DND-41 (cell line): ENCODE measurements around the gene TMEM245.

ENCODE experiments used
- EZH2 ChIP-seq: IDR thresholded peaks from 3 replicates; pipeline ENCODE4 v1.6.1; 2012; ENCODE audit warnings: borderline replicate concordance, low read depth, mild to moderate bottlenecking, moderate library complexity, low read length, inconsistent platforms; ENCODE audit not compliant: severe bottlenecking
- TF ChIP-seq, protein P1 (sequence below): IDR thresholded peaks from 2 replicates; pipeline ENCODE4 v1.5.1; 2012; ENCODE audit warnings: borderline replicate concordance, low read length, moderate library complexity, mild to moderate bottlenecking; ENCODE audit not compliant: poor library complexity, severe bottlenecking; ENCODE audit errors: extremely low read depth

DNA sequence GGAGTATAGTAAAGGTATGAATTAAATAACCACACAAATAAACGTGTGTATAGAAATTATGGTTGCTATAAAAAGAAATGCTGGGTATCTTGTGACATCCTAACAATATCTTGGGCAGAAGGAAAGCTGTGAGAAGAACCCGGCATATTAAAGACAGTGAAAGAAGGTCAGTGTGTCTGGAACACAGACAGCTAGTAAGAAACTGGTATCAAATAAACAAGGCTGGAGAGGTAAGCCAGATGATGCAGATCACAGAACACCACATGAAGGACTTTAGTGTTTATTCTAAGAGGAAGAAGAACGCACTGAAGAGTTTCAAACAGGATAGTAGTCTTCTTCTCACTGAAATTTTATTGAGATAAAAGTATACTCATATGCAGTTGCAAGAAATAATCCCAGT, 24.4 kb downstream of the TMEM245 start:
- TF ChIP-seq, protein P1, sequence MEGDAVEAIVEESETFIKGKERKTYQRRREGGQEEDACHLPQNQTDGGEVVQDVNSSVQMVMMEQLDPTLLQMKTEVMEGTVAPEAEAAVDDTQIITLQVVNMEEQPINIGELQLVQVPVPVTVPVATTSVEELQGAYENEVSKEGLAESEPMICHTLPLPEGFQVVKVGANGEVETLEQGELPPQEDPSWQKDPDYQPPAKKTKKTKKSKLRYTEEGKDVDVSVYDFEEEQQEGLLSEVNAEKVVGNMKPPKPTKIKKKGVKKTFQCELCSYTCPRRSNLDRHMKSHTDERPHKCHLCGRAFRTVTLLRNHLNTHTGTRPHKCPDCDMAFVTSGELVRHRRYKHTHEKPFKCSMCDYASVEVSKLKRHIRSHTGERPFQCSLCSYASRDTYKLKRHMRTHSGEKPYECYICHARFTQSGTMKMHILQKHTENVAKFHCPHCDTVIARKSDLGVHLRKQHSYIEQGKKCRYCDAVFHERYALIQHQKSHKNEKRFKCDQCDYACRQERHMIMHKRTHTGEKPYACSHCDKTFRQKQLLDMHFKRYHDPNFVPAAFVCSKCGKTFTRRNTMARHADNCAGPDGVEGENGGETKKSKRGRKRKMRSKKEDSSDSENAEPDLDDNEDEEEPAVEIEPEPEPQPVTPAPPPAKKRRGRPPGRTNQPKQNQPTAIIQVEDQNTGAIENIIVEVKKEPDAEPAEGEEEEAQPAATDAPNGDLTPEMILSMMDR = no peak
- TF ChIP-seq EZH2 = no peak
